ENCODE data around the gene MYO5A.
A peak's percentile ranks its signal among the peaks of the same experiment; 100 is the strongest.

Gene MYO5A

GRCh38 chr15:52263563-52264282 is 265.0 kb downstream of the MYO5A start:
- peaks cover 29% of the 10 kb centered on the region for H3K4me1 ChIP-seq (ENCODE audit: insufficient read depth, low read length, severe bottlenecking)
- no peaks in the 10 kb centered on the region for H3F3A ChIP-seq (ENCODE audit: insufficient read depth, low read length)
- H3K36me3 ChIP-seq (ENCODE audit: insufficient read depth, low read length): no peaks in the 10 kb centered on the region
- H3K9me3 ChIP-seq (ENCODE audit: low read length): no peaks in the 10 kb centered on the region
- H3K27me3 ChIP-seq (ENCODE audit: insufficient read depth, low read length): no peaks in the 10 kb centered on the region; the same call in 1 of the 2 replicates
- H4K20me1 ChIP-seq (ENCODE audit: insufficient read depth, low read length): no peaks in the 10 kb centered on the region
- no peak overlapping the region for H3K27ac ChIP-seq (ENCODE audit: low read depth, low read length, poor library complexity, severe bottlenecking)
- H2AFZ ChIP-seq (ENCODE audit: low read length): no peak overlapping the region
- no peaks in the 10 kb centered on the region for H3K9me2 ChIP-seq (ENCODE audit: low read depth, low read length)
- no peak overlapping the region for H3K4me3 ChIP-seq (ENCODE audit: low read depth, low read length, poor library complexity, severe bottlenecking)
- no peaks in the 10 kb centered on the region for H3K79me2 ChIP-seq (ENCODE audit: insufficient read depth, low read length)
- no peak overlapping the region for H3K9ac ChIP-seq (ENCODE audit: low read length)
- TF ChIP-seq, protein P1, sequence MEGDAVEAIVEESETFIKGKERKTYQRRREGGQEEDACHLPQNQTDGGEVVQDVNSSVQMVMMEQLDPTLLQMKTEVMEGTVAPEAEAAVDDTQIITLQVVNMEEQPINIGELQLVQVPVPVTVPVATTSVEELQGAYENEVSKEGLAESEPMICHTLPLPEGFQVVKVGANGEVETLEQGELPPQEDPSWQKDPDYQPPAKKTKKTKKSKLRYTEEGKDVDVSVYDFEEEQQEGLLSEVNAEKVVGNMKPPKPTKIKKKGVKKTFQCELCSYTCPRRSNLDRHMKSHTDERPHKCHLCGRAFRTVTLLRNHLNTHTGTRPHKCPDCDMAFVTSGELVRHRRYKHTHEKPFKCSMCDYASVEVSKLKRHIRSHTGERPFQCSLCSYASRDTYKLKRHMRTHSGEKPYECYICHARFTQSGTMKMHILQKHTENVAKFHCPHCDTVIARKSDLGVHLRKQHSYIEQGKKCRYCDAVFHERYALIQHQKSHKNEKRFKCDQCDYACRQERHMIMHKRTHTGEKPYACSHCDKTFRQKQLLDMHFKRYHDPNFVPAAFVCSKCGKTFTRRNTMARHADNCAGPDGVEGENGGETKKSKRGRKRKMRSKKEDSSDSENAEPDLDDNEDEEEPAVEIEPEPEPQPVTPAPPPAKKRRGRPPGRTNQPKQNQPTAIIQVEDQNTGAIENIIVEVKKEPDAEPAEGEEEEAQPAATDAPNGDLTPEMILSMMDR (IDR thresholded peaks at IDR 0.05; ENCODE audit: low read length): no peak
- no peak for TF ChIP-seq EZH2 (IDR thresholded peaks at IDR 0.05; ENCODE audit: borderline replicate concordance, low read length)
- H3K4me2 ChIP-seq (ENCODE audit: low read length): no peak overlapping the region

DNA sequence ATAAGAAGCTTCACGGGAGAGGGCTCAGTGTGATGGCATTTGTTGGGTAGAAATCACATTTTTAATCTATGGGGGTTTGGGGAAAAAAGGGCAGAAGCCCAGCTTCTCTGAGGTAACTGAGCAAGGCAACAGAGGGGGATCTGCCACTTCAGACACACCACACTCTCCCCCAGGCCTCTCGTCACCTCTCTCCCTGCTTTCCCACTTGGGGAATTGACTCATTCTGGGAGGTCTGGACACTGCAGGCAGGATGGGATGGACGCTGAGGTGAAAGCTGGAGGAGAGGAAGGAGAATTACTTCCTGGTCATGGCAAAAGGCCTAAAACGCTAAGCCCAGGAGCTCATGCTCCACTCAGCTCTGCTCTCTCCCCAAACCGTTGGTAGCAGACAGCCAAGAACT is 266.3 kb downstream of the MYO5A start:
- Histone ChIP-seq H4K20me1 (ENCODE audit: insufficient read depth, low read length) (no peaks in the 10 kb centered on the region), H3K27ac (ENCODE audit: low read depth, low read length, poor library complexity, severe bottlenecking) (peak overlapping the region; percentile 58), H3K9ac (ENCODE audit: low read length) (peak overlapping the region; percentile 35; the same call in 1 of the 2 replicates), H3K4me3 (ENCODE audit: low read depth, low read length, poor library complexity, severe bottlenecking) (no peak overlapping the region), H3K4me1 (ENCODE audit: insufficient read depth, low read length, severe bottlenecking) (peaks cover 41% of the 10 kb centered on the region), H3K9me2 (ENCODE audit: low read depth, low read length) (no peaks in the 10 kb centered on the region), H2AFZ (ENCODE audit: low read length) (peak overlapping the region; percentile 22; the same call in 1 of the 2 replicates), H3F3A (ENCODE audit: insufficient read depth, low read length) (no peaks in the 10 kb centered on the region), H3K9me3 (ENCODE audit: low read length) (no peaks in the 10 kb centered on the region), H3K79me2 (ENCODE audit: insufficient read depth, low read length) (no peaks in the 10 kb centered on the region), H3K36me3 (ENCODE audit: insufficient read depth, low read length) (no peaks in the 10 kb centered on the region), H3K4me2 (ENCODE audit: low read length) (peak overlapping the region; percentile 30; the same call in 1 of the 2 replicates), H3K27me3 (ENCODE audit: insufficient read depth, low read length) (no peaks in the 10 kb centered on the region; the same call in 1 of the 2 replicates)
- TF ChIP-seq EZH2 (IDR thresholded peaks at IDR 0.05; ENCODE audit: borderline replicate concordance, low read length): no peak
- TF ChIP-seq, protein P1 (IDR thresholded peaks at IDR 0.05; ENCODE audit: low read length): no peak

- Histone ChIP-seq H3K4me3 (ENCODE audit: low read depth, low read length, poor library complexity, severe bottlenecking) (no peak overlapping the region), H2AFZ (ENCODE audit: low read length) (no peak overlapping the region), H3K4me2 (ENCODE audit: low read length) (peak overlapping the region; percentile 30; the same call in 1 of the 2 replicates)
These were observed 267.0 kb downstream of the MYO5A start for GRCh38 chr15:52261498-52262242.

More at GRCh38 chr15:52261498-52262242, 267.0 kb downstream of the MYO5A start:
- H3K9me2 ChIP-seq (ENCODE audit: low read depth, low read length): no peaks in the 10 kb centered on the region
- H3K4me1 ChIP-seq (ENCODE audit: insufficient read depth, low read length, severe bottlenecking): peaks cover 48% of the 10 kb centered on the region
- no peaks in the 10 kb centered on the region for H3K9me3 ChIP-seq (ENCODE audit: low read length)
- peak overlapping the region; percentile 58 for H3K27ac ChIP-seq (ENCODE audit: low read depth, low read length, poor library complexity, severe bottlenecking)
- TF ChIP-seq, protein P1 (IDR thresholded peaks at IDR 0.05; ENCODE audit: low read length): peak; percentile 28; the same call in 1 of the 2 replicates
- no peak for TF ChIP-seq EZH2 (IDR thresholded peaks at IDR 0.05; ENCODE audit: borderline replicate concordance, low read length)
- H3F3A ChIP-seq (ENCODE audit: insufficient read depth, low read length): no peaks in the 10 kb centered on the region
- no peaks in the 10 kb centered on the region for H3K79me2 ChIP-seq (ENCODE audit: insufficient read depth, low read length)
- no peaks in the 10 kb centered on the region for H3K36me3 ChIP-seq (ENCODE audit: insufficient read depth, low read length)
- H4K20me1 ChIP-seq (ENCODE audit: insufficient read depth, low read length): no peaks in the 10 kb centered on the region
- peak overlapping the region; percentile 35; the same call in 1 of the 2 replicates for H3K9ac ChIP-seq (ENCODE audit: low read length)
- H3K27me3 ChIP-seq (ENCODE audit: insufficient read depth, low read length): no peaks in the 10 kb centered on the region; the same call in 1 of the 2 replicates
